GM12801 (cell line): ENCODE measurements around the gene PTPRD.

Experiments used
- CTCF ChIP-seq: IDR thresholded peaks from one replicate; pipeline ENCODE4 v1.5.1; 2011; ENCODE audit warnings: control low read depth; ENCODE audit not compliant: insufficient read length; ENCODE audit errors: extremely low read depth

PTPRD gene

GRCh38 chr9:9045572-9045971, 1567.2 kb downstream of the PTPRD start:
- TF ChIP-seq CTCF = no peak

- no peak for TF ChIP-seq CTCF
Measured at GRCh38 chr9:9045072-9045471, 1567.7 kb downstream of the PTPRD start.

- TF ChIP-seq CTCF = no peak
Measured at GRCh38 chr9:9041756-9042155, 1571.0 kb downstream of the PTPRD start.

- no peak for TF ChIP-seq CTCF
Measured at GRCh38 chr9:9033022-9033421, 1579.8 kb downstream of the PTPRD start.

GRCh38 chr9:9016597-9016996, 1596.2 kb downstream of the PTPRD start:
- no peak for TF ChIP-seq CTCF

GRCh38 chr9:9004810-9005209, 1608.0 kb downstream of the PTPRD start:
- TF ChIP-seq CTCF = no peak

- no peak for TF ChIP-seq CTCF
Measured at GRCh38 chr9:9002826-9003583, 1609.8 kb downstream of the PTPRD start.
